NB4 (cell line): ENCODE measurements around the gene USP50.
"Not testable (repeated sequence)": the region's sequence is repeated elsewhere in the genome, so short reads cannot be mapped to it uniquely, and the experiment has no call there.

Experiments
- DNase-seq: peaks from one replicate; pipeline ENCODE4 v3.0.0; 2010; ENCODE audit warnings: low read depth
- H3K4me3 ChIP-seq: one replicate; pipeline ENCODE4 v1.5.1; 2011; ENCODE audit warnings: mild to moderate bottlenecking, low read depth, low read length, moderate library complexity
- CTCF ChIP-seq: IDR thresholded peaks from one replicate; pipeline ENCODE4 v1.5.1; 2012; ENCODE audit warnings: low read depth, low read length
- MAX ChIP-seq: IDR thresholded peaks from 2 replicates; pipeline ENCODE4 v1.6.1; 2011; ENCODE audit warnings: low read depth, low read length
- MYC ChIP-seq: IDR thresholded peaks from 2 replicates; pipeline ENCODE4 v1.6.1; 2011; ENCODE audit warnings: low read depth, low read length
- POLR2A ChIP-seq: IDR thresholded peaks from 2 replicates; pipeline ENCODE4 v1.6.1; 2011; ENCODE audit warnings: mild to moderate bottlenecking; ENCODE audit not compliant: insufficient read length; ENCODE audit errors: extremely low read depth

USP50 gene

DNA sequence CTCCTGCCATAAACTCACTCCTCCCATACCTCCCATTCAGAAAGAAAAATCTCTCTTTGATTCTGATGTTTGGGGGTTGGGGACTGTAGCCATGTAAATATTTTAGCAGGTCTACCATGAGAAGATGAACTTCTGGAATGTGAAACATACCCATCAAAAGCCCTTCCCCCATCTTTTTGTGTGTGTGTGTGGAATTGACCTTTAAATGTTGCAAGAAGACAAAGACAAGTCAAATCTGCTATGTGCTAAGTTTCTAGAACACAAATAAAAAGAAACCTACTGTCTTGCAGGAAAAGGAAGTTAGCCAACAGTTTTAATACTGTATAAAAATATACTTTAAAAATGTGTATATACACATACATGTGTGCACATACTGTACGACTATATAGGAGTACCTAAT, 29.7 kb upstream of the USP50 start:
- no peak for TF ChIP-seq POLR2A
- TF ChIP-seq MYC: no peak
- TF ChIP-seq CTCF: no peak
- TF ChIP-seq MAX: no peak
- no peak overlapping the region for H3K4me3 ChIP-seq
- no peak for DNase-seq

GRCh38 chr15:50573842-50574241, 27.4 kb upstream of the USP50 start:
- DNase-seq: peak; percentile 4
- H3K4me3 ChIP-seq: not testable (repeated sequence)

GRCh38 chr15:50563756-50564155, 17.3 kb upstream of the USP50 start:
- TF ChIP-seq POLR2A (no peak), MYC (no peak), CTCF (no peak), MAX (no peak)
- H3K4me3 ChIP-seq: no peak overlapping the region
- DNase-seq: no peak

DNA sequence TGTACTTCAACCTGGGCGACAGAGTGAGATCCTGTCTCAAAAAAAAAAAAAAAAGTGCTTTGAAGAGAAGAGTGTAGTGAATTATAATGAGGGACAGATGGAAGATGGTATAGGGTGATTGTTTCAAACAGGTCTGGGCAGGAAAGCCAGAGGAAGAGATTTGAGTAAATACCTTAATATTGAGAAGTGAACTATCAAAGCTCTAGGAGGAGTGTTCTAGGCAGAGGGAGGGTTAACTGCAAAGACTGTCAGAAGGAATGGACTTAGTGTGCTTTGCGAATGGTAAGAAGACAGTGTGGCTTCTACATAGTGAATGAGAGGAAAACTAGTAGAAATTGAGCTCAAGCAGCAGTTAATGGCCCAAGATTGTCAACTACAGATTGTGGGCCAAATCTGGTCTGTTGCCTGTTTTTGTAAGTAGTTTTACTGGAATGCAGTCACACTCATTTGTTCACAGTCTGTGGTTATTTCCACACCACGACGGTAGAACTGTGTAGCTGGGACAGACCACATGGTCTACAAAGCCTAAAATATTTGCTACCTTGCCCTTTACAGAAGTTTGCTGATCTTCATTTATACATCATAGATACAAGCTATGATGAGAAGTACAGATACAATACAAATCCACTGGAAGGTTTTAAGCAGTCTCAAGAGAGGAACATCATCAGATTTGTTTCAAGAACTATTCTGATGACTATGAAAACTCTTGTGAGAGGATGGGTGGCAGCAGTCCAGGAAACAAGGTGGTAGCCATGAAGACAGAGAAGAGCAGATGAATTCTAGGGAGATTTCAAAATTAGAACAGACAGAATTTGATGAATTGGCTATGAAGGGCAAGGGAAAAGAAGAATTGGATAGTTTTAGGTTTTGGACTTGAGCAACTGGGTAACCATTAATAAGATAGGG, 16.5 kb upstream of the USP50 start:
- TF ChIP-seq MYC (no peak), MAX (no peak), POLR2A (no peak), CTCF (no peak)

GRCh38 chr15:50558012-50558411, 11.5 kb upstream of the USP50 start:
- TF ChIP-seq CTCF: no peak
- TF ChIP-seq MAX: no peak
- no peak for TF ChIP-seq POLR2A
- no peak for TF ChIP-seq MYC
- H3K4me3 ChIP-seq: no peak overlapping the region
- no peak for DNase-seq

More for the DNA sequence above, 16.5 kb upstream of the USP50 start:
- peak; percentile 8 for DNase-seq
- no peak overlapping the region for H3K4me3 ChIP-seq

DNA sequence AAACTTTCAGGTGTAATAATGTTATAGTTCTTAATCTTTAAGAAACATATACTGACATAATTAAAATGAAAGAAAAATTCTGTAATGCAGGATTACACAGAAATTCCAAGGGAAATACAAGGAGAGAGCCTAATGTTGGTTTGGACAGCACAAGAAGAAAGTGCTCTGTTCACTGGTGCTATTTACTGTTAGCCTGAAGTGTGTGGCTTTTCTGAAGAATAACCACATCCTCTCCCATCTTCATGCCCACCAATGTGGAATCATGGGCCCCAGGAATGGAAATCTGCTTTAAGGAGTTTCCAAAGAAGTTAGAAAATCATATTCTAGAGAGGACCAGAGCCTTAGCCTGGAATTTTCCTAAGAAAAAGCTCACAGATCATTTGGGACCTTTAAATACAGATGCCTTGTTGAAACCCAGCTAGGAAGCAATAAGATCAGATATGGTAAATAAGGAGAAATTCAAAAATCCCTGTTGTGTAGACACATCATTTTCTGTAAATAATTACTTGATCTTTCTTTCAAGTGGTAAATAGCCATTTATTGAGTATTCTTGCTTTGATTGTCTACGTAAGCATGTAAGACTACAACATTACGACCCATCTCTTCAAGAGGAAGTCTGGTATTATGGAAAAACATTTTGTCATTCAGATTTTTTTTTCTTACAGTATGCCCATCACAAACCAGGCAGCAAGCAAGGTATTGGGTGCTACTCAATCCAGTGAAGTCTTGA, 10.3 kb upstream of the USP50 start:
- no peak for TF ChIP-seq MAX
- no peak for TF ChIP-seq POLR2A
- TF ChIP-seq CTCF: no peak
- no peak for TF ChIP-seq MYC
- DNase-seq: no peak
- no peak overlapping the region for H3K4me3 ChIP-seq
